IPS-20b (cell line): ENCODE data around the gene PTPRD.
"Not testable (repeated sequence)": the region's sequence is repeated elsewhere in the genome, so short reads cannot be mapped to it uniquely, and the experiment has no call there.

Experiments used
- H3K27ac ChIP-seq: one replicate; pipeline ENCODE4 v1.5.1; 2013; ENCODE audit warnings: low read length
- H3K27me3 ChIP-seq: 2 replicates; pipeline ENCODE4 v1.6.1; 2013; ENCODE audit warnings: mild to moderate bottlenecking, low read length, inconsistent platforms; ENCODE audit not compliant: insufficient read depth
- H3K36me3 ChIP-seq: 2 replicates; pipeline ENCODE4 v1.6.1; 2013; ENCODE audit warnings: low read depth, mild to moderate bottlenecking, inconsistent platforms, low read length, moderate library complexity; ENCODE audit not compliant: insufficient read depth
- H3K4me1 ChIP-seq: 2 replicates; pipeline ENCODE4 v1.6.1; 2013; ENCODE audit warnings: mild to moderate bottlenecking, control low read depth, inconsistent platforms, low read length, moderate library complexity; ENCODE audit not compliant: insufficient read depth
- H3K4me3 ChIP-seq: 2 replicates; pipeline ENCODE4 v1.5.1; 2013; ENCODE audit warnings: mild to moderate bottlenecking, low read length, inconsistent platforms
- H3K9ac ChIP-seq: 2 replicates; pipeline ENCODE4 v1.6.1; 2013; ENCODE audit warnings: low read depth, mild to moderate bottlenecking, inconsistent platforms, low read length, moderate library complexity
- H3K9me3 ChIP-seq: 2 replicates; pipeline ENCODE4 v1.6.1; 2013; ENCODE audit warnings: mild to moderate bottlenecking, low read depth, low read length, inconsistent platforms; ENCODE audit not compliant: insufficient read depth

Gene PTPRD

DNA sequence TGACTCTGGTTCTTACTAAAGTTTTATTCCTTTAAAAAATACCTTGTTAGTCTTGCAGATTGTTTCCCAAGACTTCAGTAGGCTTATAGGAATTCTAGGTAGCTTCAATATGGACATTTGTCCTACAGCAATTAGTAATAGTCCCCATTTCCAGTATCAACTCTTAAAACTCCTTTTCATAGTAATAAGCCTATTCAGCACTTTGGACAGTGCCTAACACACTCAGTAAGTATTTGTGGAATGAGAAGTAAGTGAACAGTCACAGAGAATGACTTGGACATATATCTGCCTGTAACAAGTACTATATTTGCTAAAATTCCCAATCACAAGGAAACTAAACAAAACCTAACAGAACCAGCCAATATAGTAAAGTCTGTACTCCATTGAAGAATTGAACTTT lies 1521.4 kb downstream of the PTPRD start:
- Histone ChIP-seq H3K9ac (no peak overlapping the region), H3K27me3 (no peaks in the 10 kb centered on the region), H3K9me3 (no peaks in the 10 kb centered on the region), H3K4me3 (no peak overlapping the region), H3K36me3 (no peaks in the 10 kb centered on the region), H3K4me1 (no peaks in the 10 kb centered on the region), H3K27ac (no peak overlapping the region)

DNA sequence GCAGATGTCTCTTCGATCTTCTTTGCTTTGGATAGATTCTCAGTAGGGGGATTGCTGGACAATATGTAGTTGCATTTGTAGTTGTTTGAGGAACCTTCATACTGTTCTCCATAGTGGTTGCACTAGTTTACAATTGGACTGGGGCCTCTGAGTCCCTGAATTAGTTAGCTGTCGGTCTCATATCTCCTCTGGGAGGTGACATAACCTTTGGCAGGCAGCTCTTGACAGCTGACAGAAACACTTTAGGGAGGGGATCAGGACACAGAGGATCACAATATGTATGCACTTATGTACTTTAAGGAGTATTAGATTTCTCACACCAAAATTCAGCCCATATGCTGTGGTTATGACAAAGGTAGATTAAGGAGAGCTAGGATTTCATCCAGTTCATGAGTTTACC lies 1533.3 kb downstream of the PTPRD start:
- no peaks in the 10 kb centered on the region; the same call in 1 of the 2 replicates for H3K9me3 ChIP-seq

DNA sequence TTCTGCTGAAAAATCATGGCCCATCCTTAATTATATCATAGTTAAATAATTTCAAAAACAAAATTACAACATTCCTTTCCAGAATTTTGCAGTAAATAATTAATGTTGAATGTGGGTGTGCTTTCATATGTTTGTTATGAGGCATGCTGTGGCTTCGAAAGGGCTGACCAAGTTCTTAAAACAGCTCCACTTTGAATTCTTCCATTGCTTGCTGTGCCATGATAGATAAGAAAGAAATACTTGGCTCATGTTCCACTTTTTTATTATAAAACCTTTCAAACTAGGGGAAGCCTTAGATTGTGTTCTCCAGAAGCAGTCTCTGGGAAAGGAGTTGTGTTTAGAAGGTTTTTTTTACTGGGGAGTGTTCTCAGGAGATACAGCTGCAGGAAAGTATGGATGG lies 1534.5 kb downstream of the PTPRD start:
- Histone ChIP-seq H3K27ac (no peak overlapping the region), H3K4me3 (no peak overlapping the region), H3K27me3 (no peaks in the 10 kb centered on the region), H3K9me3 (no peaks in the 10 kb centered on the region; the same call in 1 of the 2 replicates), H3K36me3 (no peaks in the 10 kb centered on the region), H3K4me1 (no peaks in the 10 kb centered on the region), H3K9ac (no peak overlapping the region)

More for the DNA sequence above, 1533.3 kb downstream of the PTPRD start:
- H3K9ac ChIP-seq: no peak overlapping the region
- H3K4me3 ChIP-seq: no peak overlapping the region
- no peaks in the 10 kb centered on the region for H3K36me3 ChIP-seq
- no peaks in the 10 kb centered on the region for H3K27me3 ChIP-seq
- no peak overlapping the region for H3K27ac ChIP-seq
- no peaks in the 10 kb centered on the region for H3K4me1 ChIP-seq

- no peaks in the 10 kb centered on the region for H3K9me3 ChIP-seq
- no peak overlapping the region for H3K9ac ChIP-seq
- no peak overlapping the region for H3K4me3 ChIP-seq
- no peaks in the 10 kb centered on the region for H3K36me3 ChIP-seq
- no peaks in the 10 kb centered on the region for H3K27me3 ChIP-seq
- no peaks in the 10 kb centered on the region for H3K4me1 ChIP-seq
- H3K27ac ChIP-seq: no peak overlapping the region
Observed at GRCh38 chr9:9061627-9062026, 1551.2 kb downstream of the PTPRD start.

DNA sequence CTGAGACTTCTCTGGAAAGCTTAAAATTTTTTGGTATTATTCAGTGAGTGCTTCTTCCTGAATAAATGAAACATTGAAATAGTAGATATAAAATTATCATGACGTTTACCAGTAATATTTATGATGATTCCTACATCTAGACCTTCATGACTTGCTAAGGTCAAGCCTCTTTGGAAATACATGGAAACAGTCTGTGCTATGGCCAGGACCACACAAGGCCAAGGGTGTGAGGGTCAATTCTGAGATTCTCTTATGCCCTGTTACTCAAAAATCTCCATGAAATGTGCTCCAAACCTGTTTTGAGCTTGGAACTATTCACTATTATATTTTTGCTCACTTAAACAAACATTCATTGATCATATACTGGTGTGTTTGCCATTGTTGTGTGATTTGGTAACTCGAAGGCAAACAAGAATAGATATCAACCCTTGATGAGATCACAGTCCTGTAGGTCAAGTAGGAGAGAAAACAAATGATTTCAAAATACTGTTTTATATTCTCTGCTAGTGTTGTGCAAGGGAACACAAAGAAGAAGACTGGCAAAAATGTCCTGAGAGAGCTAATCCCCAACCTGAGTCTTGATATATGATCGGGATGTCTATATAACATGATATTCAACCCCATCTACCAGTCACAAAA lies 1558.3 kb downstream of the PTPRD start:
- no peaks in the 10 kb centered on the region for H3K36me3 ChIP-seq
- no peak overlapping the region for H3K9ac ChIP-seq
- H3K9me3 ChIP-seq: no peaks in the 10 kb centered on the region
- no peak overlapping the region for H3K27ac ChIP-seq
- H3K4me3 ChIP-seq: no peak overlapping the region
- H3K4me1 ChIP-seq: no peaks in the 10 kb centered on the region
- no peaks in the 10 kb centered on the region for H3K27me3 ChIP-seq

- no peaks in the 10 kb centered on the region for H3K27me3 ChIP-seq
- H3K27ac ChIP-seq: no peak overlapping the region
- H3K4me1 ChIP-seq: no peaks in the 10 kb centered on the region
Observed at GRCh38 chr9:9045572-9045971, 1567.2 kb downstream of the PTPRD start.

DNA sequence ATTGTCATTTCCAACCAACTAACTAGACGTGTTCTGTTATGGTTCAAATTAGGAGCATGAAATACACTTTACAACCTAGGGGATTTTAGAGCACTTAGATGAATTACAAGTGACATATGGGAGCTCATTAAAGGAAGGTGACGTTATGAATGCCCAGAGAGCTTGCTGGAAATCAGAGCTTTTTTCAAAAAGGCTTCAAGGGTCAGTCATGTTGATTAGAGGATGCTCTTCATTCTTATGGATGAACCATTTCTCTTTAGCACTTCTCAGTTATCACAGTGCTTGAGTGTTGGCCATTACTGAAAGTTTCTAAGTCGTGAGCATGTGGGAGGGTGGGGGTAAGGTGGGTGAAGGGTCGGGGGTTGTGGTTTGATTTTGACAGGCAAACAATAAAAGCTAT lies 1567.7 kb downstream of the PTPRD start:
- Histone ChIP-seq H3K27ac (no peak overlapping the region), H3K9me3 (no peaks in the 10 kb centered on the region), H3K9ac (no peak overlapping the region), H3K36me3 (no peaks in the 10 kb centered on the region), H3K4me1 (no peaks in the 10 kb centered on the region), H3K27me3 (no peaks in the 10 kb centered on the region), H3K4me3 (no peak overlapping the region)

More at GRCh38 chr9:9045572-9045971, 1567.2 kb downstream of the PTPRD start:
- Histone ChIP-seq H3K9ac (no peak overlapping the region), H3K9me3 (no peaks in the 10 kb centered on the region), H3K4me3 (no peak overlapping the region), H3K36me3 (no peaks in the 10 kb centered on the region)

DNA sequence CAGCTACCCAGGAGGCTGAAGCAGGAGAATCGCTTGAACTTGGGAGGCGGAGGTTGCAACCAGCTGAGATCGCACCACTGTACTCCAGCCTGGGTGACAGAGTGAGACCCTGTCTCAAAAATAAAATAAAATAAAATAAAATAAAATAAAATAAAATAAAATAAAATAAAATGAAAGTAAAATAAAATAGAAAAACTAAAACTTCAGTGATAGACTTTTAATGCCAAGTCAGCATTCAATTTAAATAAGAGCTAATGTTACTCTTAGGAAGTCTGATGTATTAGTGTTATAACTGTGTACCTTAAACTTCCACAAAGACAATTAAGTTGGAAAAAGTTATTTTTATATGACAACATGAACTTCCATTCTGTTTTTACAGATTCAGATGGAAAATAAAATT lies 1569.0 kb downstream of the PTPRD start:
- H3K9me3 ChIP-seq, H3K27ac ChIP-seq, H3K4me3 ChIP-seq, H3K4me1 ChIP-seq, H3K36me3 ChIP-seq, H3K27me3 ChIP-seq, H3K9ac ChIP-seq: not testable (repeated sequence)

GRCh38 chr9:9041756-9042155 lies 1571.0 kb downstream of the PTPRD start:
- no peak overlapping the region for H3K27ac ChIP-seq
- H3K9me3 ChIP-seq: no peaks in the 10 kb centered on the region
- no peaks in the 10 kb centered on the region for H3K36me3 ChIP-seq
- H3K4me3 ChIP-seq: no peak overlapping the region
- H3K4me1 ChIP-seq: no peaks in the 10 kb centered on the region
- no peaks in the 10 kb centered on the region for H3K27me3 ChIP-seq
- no peak overlapping the region for H3K9ac ChIP-seq

GRCh38 chr9:9033022-9033421 lies 1579.8 kb downstream of the PTPRD start:
- H3K4me1 ChIP-seq: no peaks in the 10 kb centered on the region; the same call in 1 of the 2 replicates
- H3K36me3 ChIP-seq: no peaks in the 10 kb centered on the region
- no peak overlapping the region for H3K9ac ChIP-seq
- no peak overlapping the region for H3K4me3 ChIP-seq
- no peaks in the 10 kb centered on the region for H3K9me3 ChIP-seq
- H3K27ac ChIP-seq: no peak overlapping the region
- H3K27me3 ChIP-seq: no peaks in the 10 kb centered on the region

DNA sequence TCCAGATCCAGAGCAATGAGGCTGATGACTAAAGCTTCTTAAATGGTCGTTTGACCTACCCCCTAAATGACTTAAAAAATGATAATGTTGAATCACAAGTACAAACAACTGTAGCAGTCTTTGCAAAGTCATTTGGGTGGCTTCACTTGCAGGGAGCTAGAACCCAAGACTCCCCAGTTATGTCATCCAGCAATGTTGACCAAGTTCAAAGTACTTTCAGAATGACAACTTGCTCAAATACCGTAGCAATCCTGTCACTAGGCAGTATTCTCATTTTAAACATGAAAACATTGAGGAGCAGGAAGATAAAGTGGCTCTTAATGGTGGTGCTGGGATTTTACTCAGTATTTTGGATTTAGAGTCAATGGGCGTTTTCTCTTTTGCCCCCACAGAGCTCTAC lies 1596.2 kb downstream of the PTPRD start:
- Histone ChIP-seq H3K4me1 (0 out of 2 replicates have a peak, but pooled peaks cover 4% of the 10 kb centered on the region), H3K9me3 (no peaks in the 10 kb centered on the region), H3K27me3 (no peaks in the 10 kb centered on the region), H3K27ac (no peak overlapping the region), H3K9ac (no peak overlapping the region), H3K36me3 (no peaks in the 10 kb centered on the region), H3K4me3 (no peak overlapping the region)

DNA sequence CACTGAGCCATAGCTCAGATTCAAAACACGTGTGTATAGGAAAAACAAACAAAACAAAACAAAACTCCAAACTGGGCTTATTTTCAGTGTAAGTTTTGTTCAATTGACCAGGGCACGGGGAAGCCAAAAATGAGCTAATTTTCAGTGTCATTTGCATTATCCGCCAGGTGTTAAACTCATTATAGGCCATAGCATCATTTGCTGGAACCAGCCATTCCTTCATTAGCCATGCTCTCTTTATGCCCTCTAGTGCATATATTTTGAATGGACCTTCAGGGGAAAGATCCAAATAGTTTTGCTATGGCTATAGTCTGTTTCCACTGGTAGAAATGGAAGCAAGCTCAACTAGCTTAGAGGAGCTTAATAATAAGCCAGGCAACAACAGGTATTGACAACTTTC lies 1608.0 kb downstream of the PTPRD start:
- Histone ChIP-seq H3K9me3 (no peaks in the 10 kb centered on the region), H3K4me1 (no peaks in the 10 kb centered on the region), H3K27ac (no peak overlapping the region), H3K4me3 (no peak overlapping the region), H3K36me3 (no peaks in the 10 kb centered on the region), H3K9ac (no peak overlapping the region), H3K27me3 (no peaks in the 10 kb centered on the region)
